ENCODE results near the gene PRPSAP1.

PRPSAP1 gene

DNA sequence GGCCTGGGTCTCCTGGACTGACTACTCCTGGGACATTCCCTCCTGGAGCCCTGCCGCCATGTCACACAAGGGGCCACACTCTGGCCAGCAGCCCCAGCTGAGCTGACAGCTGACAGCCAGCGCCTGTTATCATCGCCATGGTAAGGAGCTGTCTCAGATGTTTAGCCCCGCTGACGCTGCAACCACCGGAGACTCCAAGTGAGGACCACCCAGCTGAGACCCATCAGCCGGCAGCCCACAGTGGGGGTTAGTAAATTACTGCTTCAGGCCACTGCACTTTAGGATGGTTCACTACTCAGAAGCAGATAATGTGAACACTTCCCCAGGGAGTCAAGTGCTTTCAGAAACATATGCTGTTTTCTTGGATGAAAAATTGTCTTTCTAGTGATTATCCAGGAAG, 16.1 kb upstream of the PRPSAP1 start:
- Histone ChIP-seq H3K4me3 (ENCODE audit: severe bottlenecking) (no peak overlapping the region), H3K36me3 (ENCODE audit: low read depth) (no peaks in the 10 kb centered on the region), H3K27me3 (ENCODE audit: insufficient read depth, poor library complexity, severe bottlenecking) (no peaks in the 10 kb centered on the region), H3K9me3 (ENCODE audit: severe bottlenecking) (no peaks in the 10 kb centered on the region), H3K27ac (ENCODE audit: poor library complexity, severe bottlenecking) (peak overlapping the region; percentile 97), H3K4me1 (ENCODE audit: insufficient read depth, poor library complexity, severe bottlenecking) (peaks cover 34% of the 10 kb centered on the region)
- DNase-seq (ENCODE audit: low spot score): peak; percentile 64
- TF ChIP-seq, protein P1, sequence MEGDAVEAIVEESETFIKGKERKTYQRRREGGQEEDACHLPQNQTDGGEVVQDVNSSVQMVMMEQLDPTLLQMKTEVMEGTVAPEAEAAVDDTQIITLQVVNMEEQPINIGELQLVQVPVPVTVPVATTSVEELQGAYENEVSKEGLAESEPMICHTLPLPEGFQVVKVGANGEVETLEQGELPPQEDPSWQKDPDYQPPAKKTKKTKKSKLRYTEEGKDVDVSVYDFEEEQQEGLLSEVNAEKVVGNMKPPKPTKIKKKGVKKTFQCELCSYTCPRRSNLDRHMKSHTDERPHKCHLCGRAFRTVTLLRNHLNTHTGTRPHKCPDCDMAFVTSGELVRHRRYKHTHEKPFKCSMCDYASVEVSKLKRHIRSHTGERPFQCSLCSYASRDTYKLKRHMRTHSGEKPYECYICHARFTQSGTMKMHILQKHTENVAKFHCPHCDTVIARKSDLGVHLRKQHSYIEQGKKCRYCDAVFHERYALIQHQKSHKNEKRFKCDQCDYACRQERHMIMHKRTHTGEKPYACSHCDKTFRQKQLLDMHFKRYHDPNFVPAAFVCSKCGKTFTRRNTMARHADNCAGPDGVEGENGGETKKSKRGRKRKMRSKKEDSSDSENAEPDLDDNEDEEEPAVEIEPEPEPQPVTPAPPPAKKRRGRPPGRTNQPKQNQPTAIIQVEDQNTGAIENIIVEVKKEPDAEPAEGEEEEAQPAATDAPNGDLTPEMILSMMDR (IDR thresholded peaks at IDR 0.05; ENCODE audit: poor library complexity, severe bottlenecking): no peak
- ATAC-seq (ENCODE audit: low read depth): no peak

DNA sequence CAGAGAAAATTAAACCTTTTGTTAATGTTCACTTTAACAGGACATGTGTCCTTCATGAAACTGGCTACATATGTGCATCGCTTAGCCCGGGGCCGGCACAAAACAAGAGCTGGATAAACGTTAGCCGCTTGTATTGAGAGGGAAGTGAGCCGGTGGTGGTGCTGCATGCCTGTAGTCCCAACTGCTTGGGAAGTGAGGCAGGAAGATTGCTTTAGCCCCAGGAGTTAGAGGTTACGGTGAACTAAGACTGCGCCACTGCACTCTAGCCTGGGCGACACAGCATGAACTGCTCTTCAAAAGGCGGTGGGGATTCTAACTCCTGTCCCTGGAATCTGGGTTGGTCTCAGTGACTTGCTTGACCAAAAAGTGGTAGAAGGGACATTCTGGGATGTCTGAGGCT, 15.7 kb upstream of the PRPSAP1 start:
- H3K36me3 ChIP-seq (ENCODE audit: low read depth): no peaks in the 10 kb centered on the region
- no peak for ATAC-seq (ENCODE audit: low read depth)
- peak overlapping the region; percentile 97 for H3K27ac ChIP-seq (ENCODE audit: poor library complexity, severe bottlenecking)
- H3K4me3 ChIP-seq (ENCODE audit: severe bottlenecking): no peak overlapping the region
- TF ChIP-seq, protein P1 (IDR thresholded peaks at IDR 0.05; ENCODE audit: poor library complexity, severe bottlenecking): no peak
- H3K27me3 ChIP-seq (ENCODE audit: insufficient read depth, poor library complexity, severe bottlenecking): no peaks in the 10 kb centered on the region
- DNase-seq (ENCODE audit: low spot score): peak; percentile 41
- peaks cover 34% of the 10 kb centered on the region for H3K4me1 ChIP-seq (ENCODE audit: insufficient read depth, poor library complexity, severe bottlenecking)
- H3K9me3 ChIP-seq (ENCODE audit: severe bottlenecking): no peaks in the 10 kb centered on the region

DNA sequence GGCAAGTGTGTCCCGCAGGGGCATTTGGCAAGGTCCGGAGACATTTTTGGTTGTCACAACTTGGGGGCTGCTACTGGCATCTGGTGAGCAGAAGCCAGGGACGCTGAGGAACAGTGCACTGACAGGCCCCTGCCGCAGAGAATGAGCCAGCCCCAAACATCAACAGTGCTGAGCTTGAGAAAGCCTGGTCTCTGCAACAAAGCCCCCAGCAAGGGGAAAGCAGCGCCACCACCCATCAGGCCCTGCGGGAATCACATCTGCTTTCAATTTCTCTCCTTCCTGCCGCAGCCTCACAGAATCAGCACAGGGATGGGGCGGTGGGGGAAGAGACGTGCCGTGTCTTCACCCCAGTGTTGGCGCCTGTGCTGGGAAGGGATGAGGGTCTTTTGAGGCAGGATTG, 14.8 kb upstream of the PRPSAP1 start:
- Histone ChIP-seq H3K4me1 (ENCODE audit: insufficient read depth, poor library complexity, severe bottlenecking) (peaks cover 34% of the 10 kb centered on the region), H3K27ac (ENCODE audit: poor library complexity, severe bottlenecking) (no peak overlapping the region), H3K9me3 (ENCODE audit: severe bottlenecking) (no peaks in the 10 kb centered on the region), H3K27me3 (ENCODE audit: insufficient read depth, poor library complexity, severe bottlenecking) (no peaks in the 10 kb centered on the region), H3K4me3 (ENCODE audit: severe bottlenecking) (no peak overlapping the region), H3K36me3 (ENCODE audit: low read depth) (no peaks in the 10 kb centered on the region)
- ATAC-seq (ENCODE audit: low read depth) (no peak), DNase-seq (ENCODE audit: low spot score) (no peak)
- TF ChIP-seq, protein P1 (IDR thresholded peaks at IDR 0.05; ENCODE audit: poor library complexity, severe bottlenecking): no peak

DNA sequence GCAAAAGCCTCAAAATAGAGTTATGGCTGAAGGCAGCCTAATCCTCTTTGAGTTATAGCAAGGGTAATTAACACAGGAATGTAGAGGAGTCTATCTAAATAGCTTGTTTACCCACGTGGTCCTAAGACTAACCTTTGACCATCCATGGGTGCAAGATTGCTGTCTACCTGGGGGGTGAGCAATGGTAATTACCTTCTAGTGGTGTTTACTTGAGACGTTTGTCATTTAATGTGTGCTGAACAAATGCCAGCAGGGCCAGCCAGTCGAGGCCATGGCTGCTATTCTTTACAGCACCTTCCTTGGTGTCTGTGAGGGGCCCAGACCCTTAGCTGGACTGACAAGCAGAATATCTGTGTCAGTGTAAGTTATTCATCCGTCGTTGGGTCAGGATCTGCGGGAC, 13.9 kb upstream of the PRPSAP1 start:
- DNase-seq (ENCODE audit: low spot score) (no peak), ATAC-seq (ENCODE audit: low read depth) (no peak)
- TF ChIP-seq, protein P1 (IDR thresholded peaks at IDR 0.05; ENCODE audit: poor library complexity, severe bottlenecking): no peak
- no peaks in the 10 kb centered on the region for H3K9me3 ChIP-seq (ENCODE audit: severe bottlenecking)
- no peak overlapping the region for H3K27ac ChIP-seq (ENCODE audit: poor library complexity, severe bottlenecking)
- H3K27me3 ChIP-seq (ENCODE audit: insufficient read depth, poor library complexity, severe bottlenecking): no peaks in the 10 kb centered on the region
- H3K36me3 ChIP-seq (ENCODE audit: low read depth): no peaks in the 10 kb centered on the region
- no peak overlapping the region for H3K4me3 ChIP-seq (ENCODE audit: severe bottlenecking)
- peaks cover 26% of the 10 kb centered on the region for H3K4me1 ChIP-seq (ENCODE audit: insufficient read depth, poor library complexity, severe bottlenecking)

DNA sequence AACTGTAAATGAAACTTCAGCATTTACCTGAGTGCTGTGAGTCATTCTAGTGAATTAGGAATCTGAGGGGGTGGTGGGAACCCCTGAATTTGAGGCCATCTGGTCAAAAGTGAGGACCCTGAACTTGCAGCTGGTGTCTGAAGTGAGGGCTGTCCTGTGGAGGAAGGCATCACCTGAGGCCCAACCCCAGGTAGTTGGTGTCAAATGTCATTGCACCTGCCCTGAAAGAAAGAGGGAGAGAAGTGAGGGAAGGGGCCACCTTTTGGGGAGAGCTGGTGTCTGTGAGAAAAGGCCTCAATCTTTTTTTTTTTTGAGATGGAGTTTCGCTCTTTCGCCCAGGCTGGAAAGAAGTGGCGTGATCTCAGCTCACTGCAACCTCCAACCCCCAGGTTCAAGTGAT, 12.5 kb upstream of the PRPSAP1 start:
- no peaks in the 10 kb centered on the region for H3K36me3 ChIP-seq (ENCODE audit: low read depth)
- TF ChIP-seq, protein P1 (IDR thresholded peaks at IDR 0.05; ENCODE audit: poor library complexity, severe bottlenecking): no peak
- ATAC-seq (ENCODE audit: low read depth) (no peak), DNase-seq (ENCODE audit: low spot score) (no peak)
- peaks cover 25% of the 10 kb centered on the region for H3K4me1 ChIP-seq (ENCODE audit: insufficient read depth, poor library complexity, severe bottlenecking)
- no peak overlapping the region for H3K4me3 ChIP-seq (ENCODE audit: severe bottlenecking)
- no peak overlapping the region for H3K27ac ChIP-seq (ENCODE audit: poor library complexity, severe bottlenecking)
- H3K9me3 ChIP-seq (ENCODE audit: severe bottlenecking): no peaks in the 10 kb centered on the region
- H3K27me3 ChIP-seq (ENCODE audit: insufficient read depth, poor library complexity, severe bottlenecking): no peaks in the 10 kb centered on the region
